Colonic mucosa (tissue), 4 donors: ENCODE data around the gene SPRY2. TPM values are rescaled to one million over a fixed set of nuclear protein-coding genes. Genes with fewer than 3 reads are reported as not detected.

Source experiments
- DNase-seq: peaks from one replicate; pipeline ENCODE4 v3.0.0-alpha.2; 2020
- H3K27ac ChIP-seq: fragments of 200-600 bp; one replicate; pipeline ENCODE4 v1.8.0; 2021
- H3K27me3 ChIP-seq: fragments of 200-600 bp; one replicate; pipeline ENCODE4 v1.8.0; 2021
- H3K36me3 ChIP-seq: fragments of 200-600 bp; one replicate; pipeline ENCODE4 v1.8.0; 2021
- H3K4me1 ChIP-seq: fragments of 200-600 bp; one replicate; pipeline ENCODE4 v1.8.0; 2021; ENCODE audit warnings: mild to moderate bottlenecking
- H3K4me3 ChIP-seq: fragments of 200-600 bp; one replicate; pipeline ENCODE4 v1.8.0; 2021
- H3K9ac ChIP-seq, 2 donors: one replicate each; pipeline ENCODE4 v1.7.0; 2013; ENCODE audit warnings: control low read depth in 2 of 2, low read depth in 2 of 2, low read length in 2 of 2
- H3K9me3 ChIP-seq: fragments of 200-600 bp; one replicate; pipeline ENCODE4 v1.8.0; 2021
- CTCF ChIP-seq: fragments of 200-600 bp; IDR thresholded peaks from one replicate; pipeline ENCODE4 v1.8.0; 2022; ENCODE audit warnings: antibody characterized with exemption, mild to moderate bottlenecking
- intact Hi-C: fragments of 100-400 bp; cut with DNase I; formaldehyde crosslinking; loops from one replicate; pipeline ENCODE4 v1.14.1; 2022
- total RNA-seq, 2 donors: library from RNA; stranded (reverse); fragmentation: NEBNext Ultra II Directional in 1 of 2; extraction: Animal tissue kit (Norgen Biotek cat#: 25700) in 1 of 2; gene quantifications; one replicate each; pipeline ENCODE4 v1.2.1, GENCODE V29; 2021
- donor health status: healthy.
- donor health status: DM: no; HTN: no; CAD: no.
- donor health status: DM: no; HTN: no; CAD: no.

SPRY2 gene
- total RNA-seq, 2 donors from 2014 or later: 27.9 to 83.3 TPM

- H3K36me3 ChIP-seq: no peaks in the 10 kb centered on the region
- H3K4me3 ChIP-seq: peak overlapping the region; percentile 55
- H3K4me1 ChIP-seq: no peaks in the 10 kb centered on the region
- H3K9me3 ChIP-seq: no peaks in the 10 kb centered on the region
- H3K27ac ChIP-seq: peak overlapping the region; percentile 98
- no peaks in the 10 kb centered on the region for H3K27me3 ChIP-seq
- peak overlapping the region; percentile 53 to 99 for H3K9ac ChIP-seq
- no peak for TF ChIP-seq CTCF
- peak; percentile 35 for DNase-seq
- intact Hi-C loops: loop anchor here (10.0 kb wide), 2 partner anchors 82 to 472 kb away; no protein-coding TSS in a partner anchor
Measured at GRCh38 chr13:80336776-80337287, 4.1 kb downstream of the SPRY2 start.

GRCh38 chr13:80336370-80336769 is 4.6 kb downstream of the SPRY2 start:
- no peak for TF ChIP-seq CTCF
- peak overlapping the region; percentile 98 for H3K27ac ChIP-seq
- no peaks in the 10 kb centered on the region for H3K9me3 ChIP-seq
- peak overlapping the region in 1 of 2 donors; percentile 99 for H3K9ac ChIP-seq
- no peaks in the 10 kb centered on the region for H3K36me3 ChIP-seq
- H3K27me3 ChIP-seq: no peaks in the 10 kb centered on the region
- peak overlapping the region; percentile 55 for H3K4me3 ChIP-seq
- DNase-seq: no peak
- intact Hi-C loops: loop anchor here (10.0 kb wide), 2 partner anchors 82 to 472 kb away; no protein-coding TSS in a partner anchor
- H3K4me1 ChIP-seq: no peaks in the 10 kb centered on the region

- no peak overlapping the region for H3K9ac ChIP-seq
- intact Hi-C loops: loop anchor here (10.0 kb wide), 2 partner anchors 80 to 470 kb away; no protein-coding TSS in a partner anchor
Measured at GRCh38 chr13:80334597-80335260, 6.2 kb downstream of the SPRY2 start.

GRCh38 chr13:80331984-80332383 is 8.9 kb downstream of the SPRY2 start:
- Histone ChIP-seq H3K9ac (no peak overlapping the region), H3K27ac (no peak overlapping the region), H3K36me3 (no peaks in the 10 kb centered on the region), H3K4me1 (no peaks in the 10 kb centered on the region), H3K9me3 (no peaks in the 10 kb centered on the region), H3K27me3 (no peaks in the 10 kb centered on the region), H3K4me3 (no peak overlapping the region)
- no peak for DNase-seq
- TF ChIP-seq CTCF: no peak
- intact Hi-C loops: loop anchor here (10.0 kb wide), 2 partner anchors 77 to 467 kb away; no protein-coding TSS in a partner anchor

More at GRCh38 chr13:80334597-80335260, 6.2 kb downstream of the SPRY2 start:
- no peak for DNase-seq
- Histone ChIP-seq H3K4me3 (no peak overlapping the region), H3K27ac (no peak overlapping the region), H3K4me1 (no peaks in the 10 kb centered on the region), H3K27me3 (no peaks in the 10 kb centered on the region), H3K9me3 (no peaks in the 10 kb centered on the region), H3K36me3 (no peaks in the 10 kb centered on the region)
- no peak for TF ChIP-seq CTCF

GRCh38 chr13:80329250-80329649 is 11.7 kb downstream of the SPRY2 start:
- Histone ChIP-seq H3K4me1 (no peaks in the 10 kb centered on the region), H3K36me3 (no peaks in the 10 kb centered on the region), H3K4me3 (no peak overlapping the region), H3K27ac (no peak overlapping the region), H3K9ac (no peak overlapping the region), H3K27me3 (no peaks in the 10 kb centered on the region), H3K9me3 (no peaks in the 10 kb centered on the region)
- TF ChIP-seq CTCF: no peak
- intact Hi-C loops: no loop called here
- no peak for DNase-seq
